ENCODE measurements around the gene GORASP2.

The GORASP2 gene

DNA sequence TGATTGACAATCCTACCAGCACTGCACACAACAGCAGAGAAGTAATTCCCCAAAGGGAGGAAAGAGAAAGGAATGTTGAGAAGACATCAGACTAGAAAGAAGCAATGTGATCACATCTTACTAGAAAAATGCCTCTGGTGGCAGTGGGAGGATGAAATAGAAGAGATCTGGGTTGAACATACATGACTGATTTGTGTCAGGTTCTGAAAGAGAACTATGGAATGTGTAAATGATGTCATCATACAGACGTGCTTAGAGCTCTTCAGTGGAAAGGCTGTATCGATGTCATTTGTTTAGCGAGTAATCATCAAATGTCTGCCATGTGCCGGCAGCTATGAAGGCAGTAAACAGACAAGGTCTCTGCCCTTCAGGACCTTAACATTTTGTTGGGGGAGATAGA is 24.9 kb downstream of the GORASP2 start:
- TF ChIP-seq CTCF (IDR thresholded peaks at IDR 0.05; ENCODE audit: low read length), result no peak
- peaks cover 91% of the 10 kb centered on the region for H3K36me3 ChIP-seq (ENCODE audit: insufficient read depth, low read length)

GRCh38 chr2:170963386-170963785 is 34.3 kb downstream of the GORASP2 start:
- H3K4me3 ChIP-seq (ENCODE audit: low read depth, low read length, poor library complexity, severe bottlenecking), result no peak overlapping the region
- H3K27ac ChIP-seq (ENCODE audit: low read depth, low read length, poor library complexity, severe bottlenecking), result no peak overlapping the region
- TF ChIP-seq CTCF (IDR thresholded peaks at IDR 0.05; ENCODE audit: low read length), result no peak
- no peak for TF ChIP-seq EZH2 (IDR thresholded peaks at IDR 0.05; ENCODE audit: borderline replicate concordance, low read length)
- no peak overlapping the region for H3K4me2 ChIP-seq (ENCODE audit: low read length)
- no peaks in the 10 kb centered on the region for H3K27me3 ChIP-seq (ENCODE audit: insufficient read depth, low read length)
- H4K20me1 ChIP-seq (ENCODE audit: insufficient read depth, low read length), result no peaks in the 10 kb centered on the region
- H3K4me1 ChIP-seq (ENCODE audit: insufficient read depth, low read length, severe bottlenecking), result no peaks in the 10 kb centered on the region
- H3K9ac ChIP-seq (ENCODE audit: low read length), result no peak overlapping the region
- no peaks in the 10 kb centered on the region for H3F3A ChIP-seq (ENCODE audit: insufficient read depth, low read length)
- H3K9me3 ChIP-seq (ENCODE audit: low read length), result no peaks in the 10 kb centered on the region
- no peak overlapping the region for H2AFZ ChIP-seq (ENCODE audit: low read length)
- H3K36me3 ChIP-seq (ENCODE audit: insufficient read depth, low read length), result peaks cover 83% of the 10 kb centered on the region
- no peaks in the 10 kb centered on the region for H3K9me2 ChIP-seq (ENCODE audit: low read depth, low read length)
- H3K79me2 ChIP-seq (ENCODE audit: insufficient read depth, low read length), result no peaks in the 10 kb centered on the region

More for the DNA sequence above, 24.9 kb downstream of the GORASP2 start:
- Histone ChIP-seq H3K79me2 (ENCODE audit: insufficient read depth, low read length) (no peaks in the 10 kb centered on the region), H2AFZ (ENCODE audit: low read length) (no peak overlapping the region), H3K4me1 (ENCODE audit: insufficient read depth, low read length, severe bottlenecking) (no peaks in the 10 kb centered on the region), H3K9ac (ENCODE audit: low read length) (no peak overlapping the region), H3F3A (ENCODE audit: insufficient read depth, low read length) (no peaks in the 10 kb centered on the region), H3K9me3 (ENCODE audit: low read length) (no peaks in the 10 kb centered on the region), H3K9me2 (ENCODE audit: low read depth, low read length) (no peaks in the 10 kb centered on the region), H4K20me1 (ENCODE audit: insufficient read depth, low read length) (no peaks in the 10 kb centered on the region), H3K27ac (ENCODE audit: low read depth, low read length, poor library complexity, severe bottlenecking) (no peak overlapping the region), H3K4me3 (ENCODE audit: low read depth, low read length, poor library complexity, severe bottlenecking) (no peak overlapping the region), H3K27me3 (ENCODE audit: insufficient read depth, low read length) (no peaks in the 10 kb centered on the region), H3K4me2 (ENCODE audit: low read length) (no peak overlapping the region)

GRCh38 chr2:170965446-170966225 is 36.6 kb downstream of the GORASP2 start:
- no peaks in the 10 kb centered on the region for H3K9me2 ChIP-seq (ENCODE audit: low read depth, low read length)
- H3K9ac ChIP-seq (ENCODE audit: low read length), result no peak overlapping the region
- H3F3A ChIP-seq (ENCODE audit: insufficient read depth, low read length), result no peaks in the 10 kb centered on the region
- H3K27me3 ChIP-seq (ENCODE audit: insufficient read depth, low read length), result no peaks in the 10 kb centered on the region
- no peaks in the 10 kb centered on the region for H3K79me2 ChIP-seq (ENCODE audit: insufficient read depth, low read length)
- H3K4me1 ChIP-seq (ENCODE audit: insufficient read depth, low read length, severe bottlenecking), result peaks cover 7% of the 10 kb centered on the region
- no peak overlapping the region for H3K4me2 ChIP-seq (ENCODE audit: low read length)
- no peaks in the 10 kb centered on the region for H4K20me1 ChIP-seq (ENCODE audit: insufficient read depth, low read length)
- H3K27ac ChIP-seq (ENCODE audit: low read depth, low read length, poor library complexity, severe bottlenecking), result no peak overlapping the region
- no peaks in the 10 kb centered on the region for H3K9me3 ChIP-seq (ENCODE audit: low read length)
- TF ChIP-seq EZH2 (IDR thresholded peaks at IDR 0.05; ENCODE audit: borderline replicate concordance, low read length) (no peak), CTCF (IDR thresholded peaks at IDR 0.05; ENCODE audit: low read length) (no peak)
- peaks cover 67% of the 10 kb centered on the region for H3K36me3 ChIP-seq (ENCODE audit: insufficient read depth, low read length)
- H3K4me3 ChIP-seq (ENCODE audit: low read depth, low read length, poor library complexity, severe bottlenecking), result no peak overlapping the region
- H2AFZ ChIP-seq (ENCODE audit: low read length), result no peak overlapping the region

All from OCI-LY1 (cell line).